GM10266 (cell line): ENCODE measurements around the gene WIPF3.

Experiments
- DNase-seq: peaks from one replicate; pipeline ENCODE4 v3.0.0; 2012; ENCODE audit errors: extremely low spot score
- CTCF ChIP-seq: IDR thresholded peaks from 2 replicates; pipeline ENCODE4 v1.5.1; 2012; ENCODE audit warnings: mild to moderate bottlenecking, low read depth; ENCODE audit not compliant: control insufficient read depth, insufficient read depth; ENCODE audit errors: missing control alignments

Gene WIPF3

GRCh38 chr7:29893351-29893965, 87.2 kb downstream of the WIPF3 start:
- TF ChIP-seq CTCF, result no peak
- DNase-seq, result no peak

GRCh38 chr7:29894256-29894655, 87.9 kb downstream of the WIPF3 start:
- TF ChIP-seq CTCF, result no peak
- no peak for DNase-seq

GRCh38 chr7:29895559-29895958, 89.3 kb downstream of the WIPF3 start:
- TF ChIP-seq CTCF, result no peak
- no peak for DNase-seq

- no peak for DNase-seq
- TF ChIP-seq CTCF, result no peak
Measured at GRCh38 chr7:29896685-29897411, 90.5 kb downstream of the WIPF3 start.

- no peak for DNase-seq
- no peak for TF ChIP-seq CTCF
Measured at GRCh38 chr7:29898301-29898700, 92.0 kb downstream of the WIPF3 start.

GRCh38 chr7:29900745-29901144, 94.4 kb downstream of the WIPF3 start:
- DNase-seq, result no peak
- no peak for TF ChIP-seq CTCF
